Nephron progenitor cell (in vitro differentiated cells): ENCODE results near the gene NPAS1.

ENCODE experiments used
- DNase-seq: peaks from one replicate; pipeline ENCODE4 v3.0.0; 2021
- H3K27ac Mint-ChIP-seq: 2 replicates; pipeline ENCODE4 v1.8.0; 2021; ENCODE audit warnings: mild to moderate bottlenecking, moderate library complexity, mixed read lengths
- H3K27me3 Mint-ChIP-seq: 2 replicates; pipeline ENCODE4 v1.8.0; 2021; ENCODE audit warnings: mild to moderate bottlenecking, low read depth, mixed read lengths; ENCODE audit not compliant: poor library complexity
- H3K36me3 Mint-ChIP-seq: 2 replicates; pipeline ENCODE4 v1.8.0; 2021; ENCODE audit warnings: low read depth, mixed read lengths
- H3K4me1 Mint-ChIP-seq: 2 replicates; pipeline ENCODE4 v1.8.0; 2021; ENCODE audit warnings: mixed read lengths
- H3K4me3 Mint-ChIP-seq: 2 replicates; pipeline ENCODE4 v1.8.0; 2021; ENCODE audit warnings: mild to moderate bottlenecking, moderate library complexity, mixed read lengths
- H3K9me3 Mint-ChIP-seq: 2 replicates; pipeline ENCODE4 v1.8.0; 2021; ENCODE audit warnings: mild to moderate bottlenecking, moderate library complexity, mixed read lengths
- CTCF ChIP-seq: fragments of 200-600 bp; sonication (generic); IDR thresholded peaks from 2 replicates; pipeline ENCODE4 v1.5.0; 2021; ENCODE audit warnings: antibody characterized with exemption

Gene NPAS1

GRCh38 chr19:47081095-47081494, 61.5 kb downstream of the NPAS1 start:
- DNase-seq: no peak
- TF ChIP-seq CTCF: no peak
- peaks cover 28% of the 10 kb centered on the region for H3K4me1 Mint-ChIP-seq
- peak overlapping the region; percentile 64 for H3K27ac Mint-ChIP-seq
- H3K27me3 Mint-ChIP-seq: no peaks in the 10 kb centered on the region
- H3K4me3 Mint-ChIP-seq: no peak overlapping the region
- no peaks in the 10 kb centered on the region for H3K9me3 Mint-ChIP-seq
- H3K36me3 Mint-ChIP-seq: peaks cover 72% of the 10 kb centered on the region

DNA sequence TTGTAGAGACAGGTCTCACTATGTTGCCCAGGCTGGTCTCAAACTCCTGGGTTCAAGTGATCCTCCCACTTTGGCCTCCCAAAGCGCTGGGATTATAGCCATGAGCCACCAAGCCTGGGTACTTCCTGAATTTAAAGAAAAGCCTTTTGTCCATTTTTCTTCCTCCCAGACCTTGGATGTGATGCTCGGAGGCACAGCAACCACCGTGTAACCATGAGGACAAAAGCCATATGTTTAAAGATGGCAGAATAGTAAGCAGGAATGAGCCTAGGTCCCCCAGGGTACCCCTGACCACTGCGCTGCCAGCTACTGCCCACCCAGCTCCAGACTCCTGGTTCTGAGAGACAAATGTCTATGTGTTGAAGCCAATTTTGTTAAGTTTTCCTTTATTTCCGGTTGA, 62.9 kb downstream of the NPAS1 start:
- TF ChIP-seq CTCF: no peak
- no peak overlapping the region for H3K27ac Mint-ChIP-seq
- H3K9me3 Mint-ChIP-seq: no peaks in the 10 kb centered on the region
- H3K27me3 Mint-ChIP-seq: no peaks in the 10 kb centered on the region
- DNase-seq: no peak
- H3K4me3 Mint-ChIP-seq: no peak overlapping the region
- H3K36me3 Mint-ChIP-seq: peaks cover 72% of the 10 kb centered on the region
- H3K4me1 Mint-ChIP-seq: peaks cover 24% of the 10 kb centered on the region

DNA sequence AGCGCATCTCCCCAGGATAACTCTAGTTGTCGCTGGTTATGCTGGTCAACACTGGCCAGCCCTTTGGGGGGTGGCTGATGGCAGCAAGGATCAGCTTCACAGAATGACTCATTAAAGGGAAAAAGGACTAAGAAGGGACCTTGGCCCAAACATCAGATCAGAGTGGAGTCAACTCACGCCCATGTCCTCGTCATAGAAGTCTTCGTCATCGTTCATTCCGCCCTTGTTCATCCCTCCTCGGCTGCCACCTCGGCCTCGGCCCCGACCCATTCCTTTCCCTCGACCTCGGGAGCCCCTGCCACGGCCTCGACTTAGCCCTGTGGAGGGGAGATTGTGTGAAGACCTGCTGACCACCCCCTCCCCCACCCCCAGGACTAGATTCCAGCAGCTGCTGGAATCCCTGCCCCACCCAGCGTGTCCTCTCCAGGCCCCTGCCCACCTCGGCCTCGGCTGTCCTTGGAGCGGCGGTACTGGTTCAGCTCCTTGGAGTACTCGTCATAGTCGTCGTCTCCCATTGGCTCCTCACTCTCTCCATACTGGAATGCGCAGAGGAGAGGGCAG, 65.3 kb downstream of the NPAS1 start:
- Mint-ChIP-seq H3K9me3 (no peaks in the 10 kb centered on the region), H3K36me3 (peaks cover 74% of the 10 kb centered on the region), H3K4me1 (peaks cover 22% of the 10 kb centered on the region), H3K4me3 (no peak overlapping the region), H3K27ac (no peak overlapping the region), H3K27me3 (no peaks in the 10 kb centered on the region)
- no peak for DNase-seq
- TF ChIP-seq CTCF: no peak

GRCh38 chr19:47086280-47086679, 66.6 kb downstream of the NPAS1 start:
- Mint-ChIP-seq H3K9me3 (no peaks in the 10 kb centered on the region), H3K27me3 (no peaks in the 10 kb centered on the region), H3K27ac (no peak overlapping the region), H3K4me1 (peaks cover 16% of the 10 kb centered on the region), H3K4me3 (no peak overlapping the region), H3K36me3 (peaks cover 78% of the 10 kb centered on the region)
- no peak for TF ChIP-seq CTCF
- DNase-seq: no peak

GRCh38 chr19:47089767-47090350, 70.2 kb downstream of the NPAS1 start:
- Mint-ChIP-seq H3K9me3 (no peaks in the 10 kb centered on the region), H3K27ac (peak overlapping the region; percentile 91), H3K36me3 (peaks cover 66% of the 10 kb centered on the region), H3K4me3 (no peak overlapping the region), H3K4me1 (peaks cover 33% of the 10 kb centered on the region), H3K27me3 (no peaks in the 10 kb centered on the region)
- no peak for DNase-seq
- TF ChIP-seq CTCF: no peak

DNA sequence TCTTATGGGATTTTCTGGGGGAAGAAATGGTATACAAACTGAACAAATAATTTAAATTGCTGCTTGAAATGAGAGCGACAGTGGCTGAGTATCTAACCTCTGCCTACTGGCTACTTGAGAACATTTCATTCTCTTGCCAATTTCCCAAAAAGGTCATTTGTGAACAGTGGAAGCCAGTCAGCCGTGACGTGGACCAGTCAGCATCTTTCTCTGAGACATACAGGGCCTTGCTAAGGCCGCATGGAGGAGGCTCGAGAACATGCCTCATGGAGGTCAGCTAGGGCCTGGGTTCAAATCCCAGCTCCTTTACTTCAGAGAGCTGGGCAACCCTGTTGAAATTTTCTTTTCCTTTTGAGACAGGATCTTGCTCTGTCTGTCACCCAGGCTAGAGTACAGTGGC, 73.6 kb downstream of the NPAS1 start:
- DNase-seq: no peak
- Mint-ChIP-seq H3K4me3 (no peak overlapping the region), H3K36me3 (peaks cover 52% of the 10 kb centered on the region), H3K9me3 (no peaks in the 10 kb centered on the region), H3K27me3 (no peaks in the 10 kb centered on the region), H3K4me1 (peaks cover 67% of the 10 kb centered on the region), H3K27ac (peak overlapping the region; percentile 92)
- no peak for TF ChIP-seq CTCF
